Common myeloid progenitor, CD34-positive (primary cell): ENCODE results near the gene MYO16.

Experiments used
- CTCF ChIA-PET: fragments of 350-600 bp; sonication (Branson Sonifier 250); formaldehyde crosslinking; loops from one replicate; lab custom pipeline; 2021; ENCODE audit warnings: antibody characterized with exemption; lab: Charles Lee
- POLR2A ChIA-PET: fragments of 350-600 bp; sonication (Branson Sonifier 250); formaldehyde crosslinking; loops from one replicate; lab custom pipeline; 2021; ENCODE audit warnings: antibody characterized with exemption; lab: Charles Lee
- DNase-seq, 3 donors: peaks; one replicate each; pipeline versions ENCODE4 v3.0.0 to v3.0.0-alpha.2; 2013
- H3K27ac ChIP-seq, 2 experiments: 1 replicate in 1 of 2; 2 replicates in 1 of 2; pipeline ENCODE4 v1.7.0; 2013; ENCODE audit warnings: inconsistent platforms in 2 of 2, low read length in 2 of 2, mild to moderate bottlenecking in 2 of 2, low read depth in 1 of 2, moderate library complexity in 1 of 2; ENCODE audit not compliant: severe bottlenecking in 2 of 2, insufficient read depth in 1 of 2, poor library complexity in 1 of 2
- H3K27me3 ChIP-seq, 5 experiments: replicated peaks in 2 of 5; 1 replicate in 3 of 5; 2 replicates in 2 of 5; pipeline versions ENCODE4 v1.6.1 to v1.7.0; 2013; ENCODE audit warnings: low read length in 4 of 5, mild to moderate bottlenecking in 2 of 5, moderate library complexity in 2 of 5, inconsistent platforms in 1 of 5; ENCODE audit not compliant: insufficient read depth in 5 of 5, control insufficient read depth in 4 of 5
- H3K36me3 ChIP-seq, 4 experiments: 1 replicate in 2 of 4; 2 replicates in 2 of 4; pipeline versions ENCODE4 v1.6.1 to v1.7.0; 2013; ENCODE audit warnings: low read length in 3 of 4, control low read depth in 1 of 4, mild to moderate bottlenecking in 1 of 4; ENCODE audit not compliant: control insufficient read depth in 4 of 4, insufficient read depth in 4 of 4
- H3K4me1 ChIP-seq, 4 experiments: 1 replicate in 3 of 4; 2 replicates in 1 of 4; pipeline versions ENCODE4 v1.6.1 to v1.7.1; 2013; ENCODE audit warnings: low read length in 3 of 4, mild to moderate bottlenecking in 3 of 4, control low read depth in 1 of 4, inconsistent platforms in 1 of 4, moderate library complexity in 1 of 4; ENCODE audit not compliant: control insufficient read depth in 4 of 4, insufficient read depth in 4 of 4; ENCODE audit errors: control extremely low read depth in 1 of 4
- H3K4me3 ChIP-seq, 7 experiments: 1 replicate in 4 of 7; 2 replicates in 3 of 7; pipeline versions ENCODE4 v1.5.1 to v1.7.0; 2013; ENCODE audit warnings: mild to moderate bottlenecking in 7 of 7, low read length in 6 of 7, moderate library complexity in 6 of 7, inconsistent platforms in 2 of 7, low read depth in 2 of 7, control low read depth in 1 of 7; ENCODE audit not compliant: insufficient read depth in 4 of 7, control insufficient read depth in 1 of 7; ENCODE audit errors: extremely low read depth in 1 of 7
- H3K9me3 ChIP-seq, 5 experiments: 1 replicate in 4 of 5; 2 replicates in 1 of 5; pipeline versions ENCODE4 v1.6.1 to v1.7.1; 2013; ENCODE audit warnings: low read length in 4 of 5, mild to moderate bottlenecking in 2 of 5, inconsistent platforms in 1 of 5, low read depth in 1 of 5, moderate library complexity in 1 of 5; ENCODE audit not compliant: control insufficient read depth in 4 of 5, insufficient read depth in 2 of 5; ENCODE audit errors: control extremely low read depth in 1 of 5
- WGBS: methylation state at CpG from one replicate; pipeline ENCODE4 v1.1.5; 2013; ENCODE audit not compliant: insufficient coverage; 5-methylcytosine and 5-hydroxymethylcytosine counted together

The MYO16 gene

DNA sequence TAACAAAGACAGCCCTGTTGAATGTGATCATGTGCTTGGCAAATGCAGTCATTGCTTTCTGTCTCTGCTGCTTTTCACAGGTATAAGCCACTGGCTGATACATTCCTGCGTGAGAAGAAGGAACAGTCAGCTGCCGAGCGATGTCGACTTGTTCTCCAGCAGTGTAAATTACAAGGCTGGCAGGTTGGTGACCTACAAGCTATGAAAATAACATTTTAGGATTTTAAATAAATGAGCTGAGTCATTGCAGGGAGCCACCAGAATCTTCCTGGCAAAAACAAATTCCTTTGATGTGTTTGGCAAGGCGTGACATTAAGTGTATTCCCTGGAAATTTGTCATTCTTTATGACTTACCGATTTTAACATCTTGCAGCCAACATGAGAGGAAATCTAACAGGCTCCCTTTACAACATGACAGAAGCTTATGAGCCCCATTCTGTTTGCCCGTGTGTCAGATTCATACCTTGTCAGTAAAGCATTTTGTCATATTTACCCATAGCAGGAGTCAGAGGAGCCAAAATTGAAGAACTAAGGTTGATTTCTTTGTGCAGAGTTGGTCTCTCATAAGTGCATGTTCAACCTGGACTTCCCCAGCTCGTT, 471.4 kb downstream of the MYO16 start:
- CTCF ChIA-PET = interaction anchor here (0.8 to 0.9 kb wide), 2 partner anchors 13 to 29 kb away, joined by 3 read pairs; no protein-coding TSS in a partner anchor
- 60% methylated on average over 7 of the region's 8 CpGs for WGBS

DNA sequence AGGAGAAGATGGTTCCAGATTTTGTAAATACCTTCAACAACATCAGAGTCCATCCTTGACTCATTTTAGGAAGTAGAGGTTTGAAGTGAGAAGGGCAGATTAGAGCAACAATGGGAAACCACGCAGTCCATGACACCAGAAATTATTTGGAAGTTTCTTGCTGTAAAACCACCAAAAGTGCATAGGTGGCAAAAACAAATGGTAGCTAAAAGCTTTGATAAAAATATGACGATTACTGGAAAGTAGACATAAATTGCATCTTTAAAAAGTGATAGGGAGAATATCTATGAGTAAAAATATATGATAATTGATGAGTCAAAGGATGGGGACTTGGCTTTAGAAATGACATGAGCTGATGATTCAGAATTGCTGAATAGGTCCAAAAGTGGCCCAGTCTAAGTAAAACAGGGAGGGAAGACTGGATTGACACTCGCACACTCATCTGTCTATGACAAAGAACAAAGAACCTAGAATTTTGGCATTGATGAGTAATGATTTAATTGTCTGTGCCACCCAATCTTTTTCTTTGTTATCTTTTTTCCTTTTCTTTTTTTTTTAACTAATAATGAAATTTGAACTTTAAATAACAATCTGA, 472.2 kb downstream of the MYO16 start:
- peaks cover 0 to 2% (median 0%) of the 10 kb centered on the region in 4 experiments for H3K4me1 ChIP-seq
- POLR2A ChIA-PET = no interaction called here
- peaks cover 0 to 2% (median 0%) of the 10 kb centered on the region in 5 experiments for H3K9me3 ChIP-seq
- H3K36me3 ChIP-seq = no peaks in the 10 kb centered on the region
- DNase-seq = peak in 1 of 3 donors; percentile 6
- no peak overlapping the region for H3K27ac ChIP-seq
- H3K4me3 ChIP-seq = no peak overlapping the region
- 79% methylated on average over 2 of the region's 3 CpGs for WGBS
- CTCF ChIA-PET = no interaction called here
- H3K27me3 ChIP-seq = no peaks in the 10 kb centered on the region

More for the DNA sequence above, 471.4 kb downstream of the MYO16 start:
- Histone ChIP-seq H3K4me3 (no peak overlapping the region), H3K27me3 (no peaks in the 10 kb centered on the region), H3K27ac (no peak overlapping the region), H3K9me3 (peaks cover 0 to 2% (median 0%) of the 10 kb centered on the region in 5 experiments), H3K4me1 (peaks cover 0 to 2% (median 0%) of the 10 kb centered on the region in 4 experiments), H3K36me3 (no peaks in the 10 kb centered on the region)
- POLR2A ChIA-PET = no interaction called here
- peak in 1 of 3 donors; percentile 11 for DNase-seq

DNA sequence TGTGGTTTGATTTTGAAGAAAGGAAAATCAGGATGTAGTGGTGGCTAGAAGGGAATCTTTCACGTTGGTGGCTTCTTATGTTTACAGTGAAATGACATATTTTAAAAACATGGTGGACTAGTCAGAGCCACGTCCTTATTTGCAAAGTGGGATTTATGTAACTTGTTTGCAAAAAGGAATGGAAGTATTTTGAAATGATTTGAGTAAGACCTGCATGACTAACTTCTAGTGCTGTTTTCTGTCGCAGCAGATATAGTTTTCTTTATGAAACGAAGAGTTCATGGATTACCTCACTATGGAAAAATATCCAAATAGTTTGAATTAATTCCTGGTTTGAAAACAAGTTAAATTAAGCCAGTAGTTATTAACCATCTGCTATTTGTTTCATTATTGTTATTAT, 476.5 kb downstream of the MYO16 start:
- H3K27ac ChIP-seq = no peak overlapping the region
- ChIA-PET POLR2A (no interaction called here), CTCF (no interaction called here)
- no peaks in the 10 kb centered on the region for H3K4me1 ChIP-seq
- no peaks in the 10 kb centered on the region for H3K27me3 ChIP-seq
- 55% methylated on average over 3 of the region's 4 CpGs for WGBS
- no peak for DNase-seq
- H3K4me3 ChIP-seq = no peak overlapping the region
- no peaks in the 10 kb centered on the region for H3K9me3 ChIP-seq
- no peaks in the 10 kb centered on the region for H3K36me3 ChIP-seq

DNA sequence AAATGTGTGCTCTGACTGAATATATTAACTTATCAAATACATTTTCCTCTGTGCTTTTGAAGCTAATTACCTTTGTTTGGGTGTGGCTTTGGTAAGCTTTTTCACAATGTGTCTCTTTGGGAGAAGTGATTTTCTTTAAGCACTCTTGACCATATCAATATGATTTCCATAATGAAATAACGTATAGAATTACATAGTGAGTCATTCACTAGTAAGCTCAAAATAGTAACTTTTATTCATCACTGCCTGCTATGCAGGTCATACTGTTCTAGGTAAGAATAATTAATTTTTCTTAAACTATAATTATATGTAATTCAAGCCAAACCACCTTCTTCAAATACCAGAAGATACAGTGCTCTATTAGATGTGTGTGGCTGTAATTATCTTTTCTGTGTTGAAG, 480.7 kb downstream of the MYO16 start:
- ChIA-PET POLR2A (no interaction called here), CTCF (no interaction called here)
- Histone ChIP-seq H3K4me3 (no peak overlapping the region), H3K9me3 (no peaks in the 10 kb centered on the region), H3K4me1 (no peaks in the 10 kb centered on the region), H3K36me3 (no peaks in the 10 kb centered on the region), H3K27me3 (no peaks in the 10 kb centered on the region), H3K27ac (no peak overlapping the region)
- no CpG with 5 or more reads among the region's 1 CpG for WGBS
- no peak for DNase-seq

DNA sequence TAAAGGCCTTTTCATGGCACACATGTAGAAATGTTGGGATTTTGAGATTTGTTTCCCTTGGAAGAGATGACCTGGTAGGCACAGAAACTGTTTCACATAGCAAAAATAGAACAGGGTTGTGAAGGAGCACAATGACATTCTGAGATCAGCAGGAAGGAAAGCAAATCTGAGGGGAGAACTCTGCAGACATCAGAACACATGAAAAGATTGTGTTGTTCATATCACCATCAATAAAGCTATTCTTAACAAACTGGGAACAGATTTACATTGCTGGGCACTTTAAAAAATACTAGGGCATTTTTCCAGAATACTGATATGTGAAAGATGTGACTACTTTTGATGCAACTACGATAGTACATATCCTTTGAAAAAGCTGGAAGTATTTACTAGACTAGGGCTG, 481.7 kb downstream of the MYO16 start:
- H3K36me3 ChIP-seq = no peaks in the 10 kb centered on the region
- H3K27me3 ChIP-seq = no peaks in the 10 kb centered on the region
- H3K9me3 ChIP-seq = no peaks in the 10 kb centered on the region
- 100% methylated on average over 1 of the region's 1 CpG for WGBS
- no peak overlapping the region for H3K27ac ChIP-seq
- no peaks in the 10 kb centered on the region for H3K4me1 ChIP-seq
- no peak overlapping the region for H3K4me3 ChIP-seq
- ChIA-PET CTCF (no interaction called here), POLR2A (no interaction called here)
- no peak for DNase-seq

DNA sequence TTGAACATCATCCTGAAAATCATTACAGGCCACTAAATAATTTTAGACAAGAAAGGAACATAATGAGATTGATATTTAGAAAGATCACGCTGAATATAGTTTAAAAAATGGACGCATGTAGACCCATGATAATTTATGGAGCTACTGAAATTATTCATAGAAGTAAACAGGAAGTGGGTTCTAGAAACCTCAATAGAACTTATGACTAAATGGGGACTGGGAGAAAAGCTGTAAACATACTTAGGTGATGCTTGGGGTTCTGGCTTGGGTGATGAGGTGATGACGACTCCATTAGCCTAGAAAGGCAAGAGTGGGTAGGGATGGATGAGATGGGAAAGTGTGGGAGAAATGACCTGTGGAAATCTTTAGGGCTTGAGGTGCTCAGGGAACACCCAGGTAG, 484.0 kb downstream of the MYO16 start:
- ChIA-PET CTCF (interaction anchor here (0.8 to 1.0 kb wide), 2 partner anchors 13 kb away, joined by 3 read pairs; no protein-coding TSS in a partner anchor), POLR2A (no interaction called here)
- H3K27ac ChIP-seq = no peak overlapping the region
- WGBS = 57% methylated on average over 1 of the region's 3 CpGs
- no peaks in the 10 kb centered on the region for H3K36me3 ChIP-seq
- H3K4me3 ChIP-seq = no peak overlapping the region
- H3K9me3 ChIP-seq = no peaks in the 10 kb centered on the region
- no peaks in the 10 kb centered on the region for H3K4me1 ChIP-seq
- peak in 2 of 3 donors; percentile 24 to 40 for DNase-seq
- no peaks in the 10 kb centered on the region for H3K27me3 ChIP-seq

DNA sequence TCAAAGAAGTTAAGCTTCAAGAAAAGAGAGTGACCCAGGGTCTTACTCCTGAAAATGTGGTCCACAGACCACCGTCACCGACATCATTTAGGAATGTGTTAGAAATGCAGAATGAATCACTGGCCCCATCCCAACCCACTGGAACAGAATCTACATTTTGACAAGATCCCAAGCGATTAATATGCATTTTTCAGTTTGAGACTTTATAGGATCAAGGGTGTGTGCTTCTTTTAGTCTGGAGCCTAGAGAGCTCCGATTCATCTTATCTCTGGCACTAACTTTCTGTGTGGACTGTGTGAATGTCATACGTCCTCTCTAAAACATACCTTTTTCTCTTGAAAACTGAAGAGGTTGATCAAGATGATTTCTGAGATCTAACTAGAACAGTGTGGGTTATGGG, 484.8 kb downstream of the MYO16 start:
- Histone ChIP-seq H3K4me3 (no peak overlapping the region), H3K27ac (no peak overlapping the region), H3K36me3 (no peaks in the 10 kb centered on the region), H3K27me3 (no peaks in the 10 kb centered on the region), H3K9me3 (no peaks in the 10 kb centered on the region), H3K4me1 (no peaks in the 10 kb centered on the region)
- ChIA-PET POLR2A (no interaction called here), CTCF (no interaction called here)
- no peak for DNase-seq
- 100% methylated on average over 4 of the region's 5 CpGs for WGBS
